ENCODE data around the gene QSER1. TPM values are rescaled to one million over a fixed set of nuclear protein-coding genes. Genes with fewer than 3 reads are reported as not detected.

Gene QSER1
- total RNA-seq, 2 donors from 2014 or later = 20.3 to 40.0 TPM

DNA sequence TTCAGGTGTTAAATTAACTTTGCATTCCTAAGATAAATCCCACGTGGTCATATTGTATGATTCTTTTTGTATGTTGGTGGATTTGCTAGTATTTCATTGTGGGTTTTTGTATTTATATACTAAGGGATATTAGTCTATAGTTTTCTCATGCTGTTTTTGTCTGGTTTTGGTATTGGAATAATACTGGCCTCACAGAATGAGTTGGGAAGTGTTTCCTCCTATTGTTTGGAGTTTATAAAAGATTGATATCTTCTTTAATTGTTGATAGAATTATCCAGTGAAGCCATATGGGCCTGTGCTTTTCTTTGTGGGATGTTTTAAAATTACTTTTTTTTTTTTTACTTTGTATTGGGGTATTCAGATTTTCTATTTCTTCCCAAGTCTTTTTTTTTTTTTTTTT, 59.8 kb downstream of the QSER1 start:
- Histone ChIP-seq H3K4me3 (no peak overlapping the region), H3K27ac (no peak overlapping the region), H3K9me3 (no peaks in the 10 kb centered on the region), H3K4me1 (ENCODE audit: control insufficient read depth in 1 of 2, low read depth in 2 of 2) (peaks cover 0 to 4% of the 10 kb centered on the region in 2 donors), H3K27me3 (replicated peaks; ENCODE audit: insufficient read depth) (no peaks in the 10 kb centered on the region), H3K36me3 (no peaks in the 10 kb centered on the region)
- ATAC-seq (ENCODE audit: insufficient number of reproducible peaks, low FRiP score, low read depth) (no peak), DNase-seq (ENCODE audit: low spot score) (no peak)
- TF ChIP-seq, protein P1, sequence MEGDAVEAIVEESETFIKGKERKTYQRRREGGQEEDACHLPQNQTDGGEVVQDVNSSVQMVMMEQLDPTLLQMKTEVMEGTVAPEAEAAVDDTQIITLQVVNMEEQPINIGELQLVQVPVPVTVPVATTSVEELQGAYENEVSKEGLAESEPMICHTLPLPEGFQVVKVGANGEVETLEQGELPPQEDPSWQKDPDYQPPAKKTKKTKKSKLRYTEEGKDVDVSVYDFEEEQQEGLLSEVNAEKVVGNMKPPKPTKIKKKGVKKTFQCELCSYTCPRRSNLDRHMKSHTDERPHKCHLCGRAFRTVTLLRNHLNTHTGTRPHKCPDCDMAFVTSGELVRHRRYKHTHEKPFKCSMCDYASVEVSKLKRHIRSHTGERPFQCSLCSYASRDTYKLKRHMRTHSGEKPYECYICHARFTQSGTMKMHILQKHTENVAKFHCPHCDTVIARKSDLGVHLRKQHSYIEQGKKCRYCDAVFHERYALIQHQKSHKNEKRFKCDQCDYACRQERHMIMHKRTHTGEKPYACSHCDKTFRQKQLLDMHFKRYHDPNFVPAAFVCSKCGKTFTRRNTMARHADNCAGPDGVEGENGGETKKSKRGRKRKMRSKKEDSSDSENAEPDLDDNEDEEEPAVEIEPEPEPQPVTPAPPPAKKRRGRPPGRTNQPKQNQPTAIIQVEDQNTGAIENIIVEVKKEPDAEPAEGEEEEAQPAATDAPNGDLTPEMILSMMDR (IDR thresholded peaks at IDR 0.05) = no peak

DNA sequence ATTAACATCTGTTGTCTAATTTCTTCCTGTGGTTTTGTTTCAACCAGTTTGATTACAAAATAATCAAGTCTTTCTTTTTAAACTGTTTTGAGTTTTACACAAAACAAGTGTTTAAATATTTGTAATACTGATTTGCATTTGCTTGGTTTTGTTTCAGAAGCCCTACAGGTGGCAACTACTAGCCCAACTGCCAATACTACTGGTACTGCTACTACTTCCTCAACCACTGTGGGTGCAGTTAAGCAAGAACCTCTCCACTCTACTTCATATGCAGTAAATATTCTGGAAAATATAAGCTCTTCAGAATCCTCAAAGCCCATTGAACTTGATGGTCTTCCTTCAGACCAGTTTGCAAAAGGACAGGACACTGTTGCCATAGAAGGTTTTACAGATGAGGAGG, 61.1 kb downstream of the QSER1 start:
- TF ChIP-seq, protein P1 (IDR thresholded peaks at IDR 0.05) = no peak
- ATAC-seq (ENCODE audit: insufficient number of reproducible peaks, low FRiP score, low read depth) (no peak), DNase-seq (ENCODE audit: low spot score) (no peak)
- no peaks in the 10 kb centered on the region for H3K9me3 ChIP-seq
- no peaks in the 10 kb centered on the region for H3K27me3 ChIP-seq (replicated peaks; ENCODE audit: insufficient read depth)
- H3K4me1 ChIP-seq (ENCODE audit: control insufficient read depth in 1 of 2, low read depth in 2 of 2) = no peaks in the 10 kb centered on the region
- H3K36me3 ChIP-seq = peaks cover 7% of the 10 kb centered on the region
- no peak overlapping the region for H3K27ac ChIP-seq
- H3K4me3 ChIP-seq = no peak overlapping the region

DNA sequence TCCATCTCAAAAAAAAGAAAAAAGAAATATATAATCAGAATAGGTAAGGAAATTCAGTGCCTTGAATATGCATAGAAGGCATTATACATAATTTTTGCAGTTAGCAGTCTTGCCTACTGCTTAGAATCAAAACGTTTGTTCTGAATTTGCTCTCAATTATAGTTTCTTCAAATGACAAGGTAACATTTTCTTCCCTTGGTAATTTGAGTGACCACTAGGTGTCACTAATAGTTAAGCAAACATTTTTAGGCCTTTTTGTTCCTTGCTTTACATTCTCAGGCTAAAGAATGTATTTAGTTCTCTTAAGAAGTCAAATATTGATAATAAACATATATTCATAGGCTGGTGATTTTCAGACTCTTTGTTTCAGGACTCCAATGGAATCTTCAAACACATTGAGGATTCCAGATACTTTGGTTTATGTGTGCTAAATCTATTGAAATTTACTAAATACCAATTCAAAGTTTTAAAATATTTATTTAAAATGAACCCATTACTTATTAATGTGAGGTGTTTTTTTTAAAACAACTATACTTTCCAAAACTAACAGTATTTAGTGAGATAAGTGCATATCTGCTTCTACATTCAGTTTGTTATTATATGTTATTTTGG, 68.0 kb downstream of the QSER1 start:
- Histone ChIP-seq H3K27ac (no peak overlapping the region), H3K4me1 (ENCODE audit: control insufficient read depth in 1 of 2, low read depth in 2 of 2) (no peaks in the 10 kb centered on the region), H3K4me3 (no peak overlapping the region), H3K9me3 (no peaks in the 10 kb centered on the region), H3K27me3 (replicated peaks; ENCODE audit: insufficient read depth) (no peaks in the 10 kb centered on the region), H3K36me3 (peaks cover 11% of the 10 kb centered on the region)
- ATAC-seq (ENCODE audit: insufficient number of reproducible peaks, low FRiP score, low read depth) (no peak), DNase-seq (ENCODE audit: low spot score) (no peak)
- TF ChIP-seq, protein P1 (IDR thresholded peaks at IDR 0.05) = peak; percentile 62

DNA sequence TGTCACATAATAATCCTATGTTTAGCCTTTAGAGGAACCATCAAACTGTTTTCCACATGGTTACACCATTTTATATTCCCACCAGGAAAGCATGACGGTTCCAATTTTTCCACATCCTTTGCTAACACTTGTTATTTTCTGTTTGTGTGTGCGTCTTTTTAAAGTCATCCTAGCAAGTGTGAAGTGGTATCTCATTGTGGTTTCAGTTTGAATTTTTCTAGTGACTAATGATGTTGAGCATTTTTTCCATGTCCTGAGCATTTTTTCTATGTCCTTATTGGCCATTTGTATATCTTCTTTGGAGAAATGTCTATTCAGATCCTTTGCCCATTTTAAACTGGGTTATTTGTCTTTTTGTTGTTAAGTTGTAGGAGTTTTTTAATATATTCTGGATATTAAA, 69.4 kb downstream of the QSER1 start:
- Histone ChIP-seq H3K27ac (no peak overlapping the region), H3K27me3 (replicated peaks; ENCODE audit: insufficient read depth) (no peaks in the 10 kb centered on the region), H3K36me3 (peaks cover 16% of the 10 kb centered on the region), H3K4me1 (ENCODE audit: control insufficient read depth in 1 of 2, low read depth in 2 of 2) (no peaks in the 10 kb centered on the region), H3K9me3 (no peaks in the 10 kb centered on the region), H3K4me3 (no peak overlapping the region)
- ATAC-seq (ENCODE audit: insufficient number of reproducible peaks, low FRiP score, low read depth) (no peak), DNase-seq (ENCODE audit: low spot score) (no peak)
- TF ChIP-seq, protein P1 (IDR thresholded peaks at IDR 0.05) = no peak

DNA sequence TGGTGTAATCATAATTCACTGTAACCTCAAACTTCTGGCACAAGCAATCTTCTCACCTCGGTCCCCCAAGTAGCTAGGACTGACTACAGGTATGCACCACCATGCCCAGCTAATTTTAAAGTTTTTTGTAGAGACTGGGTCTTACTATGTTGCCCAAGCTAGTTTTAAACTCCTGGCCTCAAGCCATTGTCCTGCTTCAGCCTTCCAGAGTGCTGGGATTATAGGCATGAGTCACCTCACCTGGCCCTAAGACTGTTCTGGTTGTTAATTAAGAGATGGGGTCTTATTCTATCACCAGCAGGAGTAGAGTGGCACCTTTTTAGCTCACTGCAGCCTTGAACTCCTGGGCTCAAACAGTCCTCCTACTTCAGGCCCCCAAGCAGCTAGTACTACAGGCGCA, 71.1 kb downstream of the QSER1 start:
- DNase-seq (ENCODE audit: low spot score) (no peak), ATAC-seq (ENCODE audit: insufficient number of reproducible peaks, low FRiP score, low read depth) (no peak)
- Histone ChIP-seq H3K4me1 (ENCODE audit: control insufficient read depth in 1 of 2, low read depth in 2 of 2) (no peaks in the 10 kb centered on the region), H3K9me3 (no peaks in the 10 kb centered on the region), H3K27me3 (replicated peaks; ENCODE audit: insufficient read depth) (no peaks in the 10 kb centered on the region), H3K36me3 (peaks cover 9% of the 10 kb centered on the region), H3K4me3 (no peak overlapping the region), H3K27ac (no peak overlapping the region)
- TF ChIP-seq, protein P1 (IDR thresholded peaks at IDR 0.05) = no peak
